ENCODE data around the gene DYNLL1.
"Not testable (repeated sequence)": the region's sequence is repeated elsewhere in the genome, so short reads cannot be mapped to it uniquely, and the experiment has no call there.

The DYNLL1 gene

GRCh38 chr12:120474616-120474960, 21.3 kb upstream of the DYNLL1 start:
- no peak for DNase-seq (ENCODE audit: low read depth)

DNA sequence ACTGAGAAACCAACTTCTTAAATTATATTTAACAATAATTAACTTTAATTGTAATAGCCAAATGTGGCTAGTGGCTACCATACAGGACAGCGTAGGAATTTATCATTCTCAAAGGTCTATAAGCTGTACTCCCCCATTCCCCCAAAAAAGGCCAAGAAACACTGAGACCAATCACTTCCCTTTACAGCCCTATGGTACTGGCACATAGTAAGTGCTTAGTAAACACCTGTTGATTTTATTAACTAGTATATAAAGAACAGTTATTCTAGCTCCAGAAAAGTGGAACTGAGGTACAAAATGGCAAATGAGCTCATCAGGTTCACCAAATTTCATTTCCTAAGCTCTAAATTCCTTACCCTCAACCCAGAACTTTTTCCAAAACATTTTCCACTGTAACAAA, 20.3 kb upstream of the DYNLL1 start:
- DNase-seq (ENCODE audit: low read depth), result no peak

DNA sequence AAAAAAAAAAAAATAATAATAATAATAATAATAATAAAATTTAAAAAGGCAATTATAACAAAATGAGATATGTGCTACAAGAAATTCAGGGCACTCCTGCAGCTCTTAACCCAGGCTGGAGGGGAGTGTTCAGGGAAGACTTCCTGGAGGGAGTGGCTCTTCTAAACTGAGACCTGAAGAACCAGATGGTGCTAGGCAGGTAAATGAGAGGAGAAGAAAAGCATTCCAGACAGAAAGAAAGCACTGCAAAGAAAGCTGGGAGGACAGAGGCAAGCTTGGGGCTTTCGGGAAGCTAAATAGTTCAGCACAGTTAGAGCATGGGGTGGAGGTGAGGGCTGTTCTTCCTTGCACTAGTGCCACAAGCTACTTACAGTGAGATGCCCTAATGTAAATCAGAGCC, 16.5 kb upstream of the DYNLL1 start:
- DNase-seq (ENCODE audit: low read depth), result no peak

DNA sequence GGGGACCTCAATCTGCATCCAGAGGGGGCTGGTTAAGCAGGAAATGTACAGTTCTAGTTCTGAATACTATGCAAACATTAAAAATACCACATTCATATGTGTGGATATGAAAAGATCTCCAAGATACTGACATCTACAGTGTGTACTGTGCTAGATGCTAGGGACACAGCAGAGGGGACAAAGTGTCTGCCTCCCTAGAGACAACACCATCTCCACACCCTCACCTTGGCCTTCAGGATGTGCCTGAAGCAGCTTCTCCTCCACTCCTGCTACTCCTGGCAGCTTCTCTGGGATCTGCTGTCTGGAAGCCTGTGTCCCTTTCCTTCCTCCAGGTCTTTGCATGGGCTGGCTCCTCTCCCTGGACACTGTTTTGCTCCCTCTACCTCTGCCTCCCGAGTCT, 15.7 kb upstream of the DYNLL1 start:
- DNase-seq (ENCODE audit: low read depth), result no peak

DNA sequence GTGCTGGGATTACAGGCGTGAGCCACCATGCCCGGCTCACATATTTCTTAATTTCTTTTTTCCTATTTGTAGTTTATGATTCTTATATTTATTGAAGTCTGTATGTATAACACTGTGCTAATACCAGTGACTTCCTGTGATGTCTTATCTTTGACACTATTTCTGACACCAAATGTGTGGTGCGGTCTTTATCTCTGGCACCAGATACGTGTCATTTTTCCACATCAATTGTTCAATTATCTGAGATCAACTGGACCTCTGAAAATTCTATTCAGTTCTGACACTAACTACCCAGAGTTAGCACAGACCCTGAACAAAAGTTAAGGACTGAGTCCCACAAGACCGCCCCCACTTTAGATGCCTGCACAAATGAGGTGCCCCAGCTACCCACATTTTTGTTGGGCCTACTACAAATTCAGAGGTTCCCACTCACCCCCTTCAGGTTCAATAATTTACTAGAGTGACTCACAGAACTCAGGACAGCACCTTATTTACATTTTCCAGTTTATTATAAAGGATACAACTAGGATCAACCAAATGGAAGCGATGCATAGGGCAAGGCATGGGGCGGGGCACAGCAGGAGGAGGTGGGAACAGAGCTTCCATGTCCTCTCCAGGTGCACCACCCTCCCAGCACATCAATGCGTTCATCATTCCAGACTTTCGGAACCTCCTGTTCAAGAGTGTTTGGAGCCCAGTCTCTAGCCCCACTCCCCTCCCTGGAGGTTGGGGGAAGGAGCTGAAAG, 14.7 kb upstream of the DYNLL1 start:
- DNase-seq (ENCODE audit: low read depth), result no peak

GRCh38 chr12:120483621-120484020, 12.3 kb upstream of the DYNLL1 start:
- no peak for DNase-seq (ENCODE audit: low read depth)

- no peak for DNase-seq (ENCODE audit: low read depth)
These were observed 9.7 kb upstream of the DYNLL1 start for GRCh38 chr12:120485961-120486881.

- not testable (repeated sequence) for DNase-seq (ENCODE audit: low read depth)
These were observed 8.4 kb upstream of the DYNLL1 start for GRCh38 chr12:120487552-120487951.

- no peak for DNase-seq (ENCODE audit: low read depth)
These were observed 7.8 kb upstream of the DYNLL1 start for GRCh38 chr12:120488057-120488640.

- no peak for DNase-seq (ENCODE audit: low read depth)
These were observed 6.9 kb upstream of the DYNLL1 start for GRCh38 chr12:120489018-120489417.

- DNase-seq (ENCODE audit: low read depth), result no peak
These were observed 5.6 kb upstream of the DYNLL1 start for GRCh38 chr12:120490325-120490724.

DNA sequence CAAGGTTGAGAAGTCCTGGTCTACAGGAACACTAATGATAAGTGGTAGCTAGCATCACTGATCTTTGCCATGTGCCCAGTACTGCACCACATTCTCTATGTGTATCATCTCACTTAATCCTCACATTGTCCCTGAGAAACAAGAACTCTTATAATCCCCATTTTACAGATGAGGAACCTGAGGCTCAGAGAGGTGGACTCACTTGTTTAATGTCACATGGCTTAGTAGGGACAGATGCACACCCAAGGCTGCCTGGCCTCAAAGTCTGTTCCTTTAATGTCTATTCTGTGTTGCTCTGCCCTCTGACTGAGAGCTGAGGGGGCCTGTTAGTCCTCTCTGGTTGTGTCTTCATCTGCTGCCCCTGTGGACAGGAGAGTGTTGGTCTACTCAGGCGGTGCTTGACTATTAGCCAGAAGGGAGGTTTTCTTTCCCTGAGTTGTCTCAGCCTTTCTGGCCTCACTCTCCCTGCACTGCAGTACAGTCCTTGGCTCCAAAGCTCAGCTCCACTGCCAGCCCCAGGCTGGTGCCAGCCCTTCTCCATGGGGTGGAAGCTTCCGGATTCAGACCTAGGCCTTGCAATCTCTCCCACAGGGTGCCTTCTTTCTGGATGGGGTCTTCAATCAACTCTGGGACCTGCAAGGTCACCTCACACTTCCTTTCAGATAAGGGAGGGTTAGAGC, 4.9 kb upstream of the DYNLL1 start:
- DNase-seq (ENCODE audit: low read depth), result no peak

- DNase-seq (ENCODE audit: low read depth), result no peak
These were observed 655 bp upstream of the DYNLL1 start for GRCh38 chr12:120495186-120495730.

GRCh38 chr12:120496413-120497340, 764 bp downstream of the DYNLL1 start:
- DNase-seq (ENCODE audit: low read depth), result no peak

GRCh38 chr12:120497524-120498150, 1.7 kb downstream of the DYNLL1 start:
- DNase-seq (ENCODE audit: low read depth), result no peak

DNA sequence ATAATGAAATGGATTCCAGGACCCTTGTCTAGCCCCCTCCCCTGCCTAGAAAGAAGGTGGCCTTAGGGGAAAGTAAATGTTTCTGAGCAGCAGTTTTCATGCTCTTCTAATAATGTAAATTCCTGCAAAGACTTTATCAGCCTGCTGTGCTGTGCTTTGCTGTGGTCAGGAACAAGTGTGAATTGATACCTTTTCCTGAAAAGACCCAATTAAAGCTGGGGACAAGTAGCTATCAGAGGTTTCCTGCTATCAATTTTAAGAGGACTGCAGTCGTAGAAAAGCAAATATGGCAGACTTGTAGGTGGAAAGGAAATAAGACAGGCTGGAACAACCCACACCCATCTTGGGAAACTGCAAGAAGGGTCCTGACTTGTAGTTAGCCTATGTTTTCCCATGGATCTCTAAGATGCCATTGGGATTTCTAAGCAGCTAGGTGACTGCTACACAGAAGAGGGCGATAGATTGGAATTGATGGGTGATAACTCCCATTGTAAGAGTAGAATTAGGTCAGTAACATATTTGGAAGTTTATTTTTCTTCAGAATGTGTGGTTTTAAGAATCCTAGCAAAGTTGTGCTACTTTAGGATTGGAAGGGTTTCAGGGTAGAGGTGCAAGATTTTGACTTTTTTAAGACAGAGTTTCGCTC, 3.1 kb downstream of the DYNLL1 start:
- no peak for DNase-seq (ENCODE audit: low read depth)

GRCh38 chr12:120500581-120500980, 4.7 kb downstream of the DYNLL1 start:
- DNase-seq (ENCODE audit: low read depth), result no peak

- no peak for DNase-seq (ENCODE audit: low read depth)
These were observed 8.7 kb downstream of the DYNLL1 start for GRCh38 chr12:120504587-120504986.

DNA sequence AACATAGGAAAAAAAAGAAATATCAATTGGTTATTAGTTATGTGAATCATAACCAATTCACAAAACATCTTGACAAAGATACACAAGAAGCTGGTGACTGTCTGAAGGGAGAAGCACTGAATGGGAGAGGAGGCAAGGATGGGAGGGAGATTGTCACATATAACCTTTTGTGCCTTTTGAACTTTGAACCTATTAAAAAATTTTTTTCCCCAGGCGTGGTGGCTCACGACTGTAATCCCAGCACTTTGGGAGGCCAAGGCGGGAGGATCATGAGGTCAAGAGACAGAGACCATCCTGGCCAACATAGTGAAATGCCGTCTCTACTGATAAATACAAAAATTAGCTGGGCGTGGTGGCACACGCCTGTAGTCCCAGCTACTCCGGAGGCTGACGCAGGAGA, 12.6 kb downstream of the DYNLL1 start:
- DNase-seq (ENCODE audit: low read depth), result no peak

DNA sequence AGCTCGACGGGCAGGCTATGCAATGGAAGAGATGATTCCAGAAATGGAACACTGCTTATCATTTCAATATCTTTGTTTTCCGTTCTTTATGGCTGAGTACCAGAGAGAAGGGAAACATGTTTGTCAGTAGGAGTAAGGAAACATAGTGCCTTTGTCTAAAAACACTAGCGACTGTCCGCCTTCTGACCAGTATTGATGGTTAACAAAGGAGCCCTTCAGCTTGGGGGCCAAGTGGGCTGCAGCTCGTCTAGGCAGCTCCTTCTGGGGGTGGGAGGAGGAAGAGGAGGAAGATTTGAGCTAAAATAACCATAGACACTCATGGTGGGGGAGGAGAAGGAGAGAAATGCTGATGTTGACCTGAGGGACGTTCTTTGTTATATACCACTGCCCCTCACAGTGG, 18.1 kb downstream of the DYNLL1 start:
- DNase-seq (ENCODE audit: low read depth), result no peak

Data from non-pigmented ciliary epithelial cell (primary cell).